HG03378 (cell line): ENCODE data around the gene CADPS.
A peak's percentile ranks its signal among the peaks of the same experiment; 100 is the strongest.

Source experiments
- ATAC-seq: cut with Tn5 transposase; IDR thresholded peaks from one replicate; pipeline ENCODE4 v1.9.1; 2021; ENCODE audit warnings: mild to moderate bottlenecking, moderate library complexity; ENCODE audit not compliant: unreplicated experiment

The CADPS gene

GRCh38 chr3:62873761-62874710, 1.2 kb downstream of the CADPS start:
- no peak for ATAC-seq

DNA sequence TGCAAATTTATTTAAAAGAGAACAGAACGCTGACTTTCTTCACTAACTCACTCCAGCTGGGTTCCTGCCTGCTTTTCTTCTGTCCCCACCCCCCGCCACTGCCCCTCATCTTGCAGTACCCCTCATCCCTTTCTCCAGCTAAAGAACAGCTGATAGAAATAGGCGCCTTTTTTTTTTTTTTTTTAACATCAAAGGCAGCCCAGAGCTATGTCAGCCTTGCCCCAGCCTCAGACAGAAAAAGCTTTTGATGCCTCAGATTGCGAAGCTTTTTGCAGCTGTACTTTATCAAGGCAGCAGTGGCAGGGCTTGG, 1.8 kb downstream of the CADPS start:
- no peak for ATAC-seq

- ATAC-seq, result no peak
Measured at GRCh38 chr3:62872318-62872717, 2.9 kb downstream of the CADPS start.

DNA sequence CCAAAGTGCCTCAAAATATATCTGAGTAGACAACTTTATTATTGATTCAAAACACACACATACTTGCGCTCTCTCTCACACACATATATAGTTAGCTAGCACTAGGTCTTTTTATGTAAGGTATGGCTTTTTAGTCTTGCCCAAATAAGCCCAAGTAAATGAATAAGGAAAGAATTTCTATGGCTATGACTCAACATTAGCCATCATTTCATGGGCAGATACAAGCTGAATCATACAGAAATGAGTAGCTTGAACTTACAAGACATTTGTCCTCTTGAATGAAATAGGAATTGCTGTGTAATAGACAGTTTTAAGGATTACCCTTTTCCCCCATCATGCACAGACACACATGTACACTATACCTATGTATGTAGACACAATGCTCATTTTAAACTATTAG, 4.9 kb downstream of the CADPS start:
- no peak for ATAC-seq

DNA sequence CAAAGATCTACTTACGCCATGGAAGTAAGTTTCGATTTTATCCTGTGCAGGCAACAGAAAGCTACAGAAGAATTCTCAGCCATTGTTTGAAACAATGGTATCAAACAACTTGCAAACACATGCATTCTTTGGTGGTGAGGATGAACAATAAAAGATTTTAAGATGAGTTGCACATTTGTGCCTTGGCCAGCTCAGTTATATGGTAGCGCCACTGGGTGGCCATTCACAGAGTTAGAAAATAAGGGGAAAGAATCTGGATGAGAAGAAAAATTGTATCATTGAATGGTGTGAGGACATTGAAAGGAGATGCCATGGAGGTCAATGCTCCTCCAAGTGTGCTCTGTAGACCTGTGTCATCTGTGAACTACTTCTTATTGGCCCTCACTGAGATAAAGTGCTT, 11.6 kb downstream of the CADPS start:
- no peak for ATAC-seq

DNA sequence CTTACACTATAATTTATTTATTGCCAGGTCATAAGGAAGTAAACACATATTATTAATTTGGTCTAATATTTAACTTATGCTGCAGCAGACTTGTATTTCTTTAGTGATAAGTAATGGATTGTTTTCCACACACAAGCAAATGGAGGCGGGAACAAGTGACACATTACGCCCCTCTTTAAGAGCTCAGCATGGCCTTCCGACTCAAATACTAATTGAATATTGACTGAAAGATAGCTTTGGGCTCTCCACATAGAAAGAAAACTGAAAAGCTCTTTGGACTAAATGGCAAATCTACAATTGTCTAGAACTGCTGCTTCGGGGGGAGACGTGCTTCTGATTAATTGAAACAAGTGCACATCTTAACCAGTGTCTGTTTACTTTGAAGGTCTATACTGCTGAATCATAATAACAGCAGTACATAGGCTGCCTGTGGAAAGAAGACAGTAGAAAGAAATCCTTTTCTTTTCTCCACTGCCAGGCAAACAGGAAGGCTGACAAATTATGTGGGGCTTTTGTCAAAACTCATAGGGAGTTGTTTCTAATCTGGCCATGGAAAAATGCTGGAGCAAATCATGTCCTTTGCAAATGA, 15.9 kb downstream of the CADPS start:
- no peak for ATAC-seq

DNA sequence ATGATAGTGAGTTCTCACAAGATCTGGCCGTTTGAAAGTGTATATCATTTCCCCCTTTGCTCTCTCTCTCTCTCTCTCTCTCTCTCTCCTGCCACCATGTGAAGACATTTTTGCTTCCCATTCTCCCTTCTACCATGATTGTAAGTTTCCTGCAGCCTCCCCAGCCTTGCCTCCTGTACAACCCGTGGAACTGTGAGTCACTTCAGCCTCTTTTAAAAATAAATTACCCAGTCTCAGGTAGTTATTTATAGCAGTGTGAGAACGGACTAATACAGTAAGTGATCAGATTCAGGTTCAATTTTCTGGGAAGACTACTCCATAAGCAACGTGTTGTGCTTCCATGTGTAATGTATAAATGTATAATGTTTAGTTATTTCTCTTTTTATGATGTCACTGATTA, 29.2 kb downstream of the CADPS start:
- ATAC-seq, result no peak

DNA sequence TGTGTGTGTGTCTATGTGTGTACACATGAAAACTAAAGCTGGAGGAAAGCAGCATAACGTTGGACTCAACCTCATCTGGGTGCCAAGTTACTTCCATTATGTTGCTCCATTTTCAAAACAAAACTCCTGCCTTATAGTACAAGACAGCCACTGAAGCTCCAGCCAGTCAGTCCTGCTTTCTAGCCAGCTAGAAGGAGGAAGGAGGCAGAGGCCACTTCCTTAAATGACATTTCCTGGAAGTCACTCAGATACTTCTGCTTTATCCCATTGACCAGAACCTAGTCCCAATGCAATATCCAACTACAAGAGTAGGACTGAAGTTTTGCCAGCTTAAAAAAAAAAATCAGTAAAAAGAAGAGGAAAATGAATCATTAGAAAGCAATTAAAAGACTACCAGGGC, 31.7 kb downstream of the CADPS start:
- no peak for ATAC-seq

DNA sequence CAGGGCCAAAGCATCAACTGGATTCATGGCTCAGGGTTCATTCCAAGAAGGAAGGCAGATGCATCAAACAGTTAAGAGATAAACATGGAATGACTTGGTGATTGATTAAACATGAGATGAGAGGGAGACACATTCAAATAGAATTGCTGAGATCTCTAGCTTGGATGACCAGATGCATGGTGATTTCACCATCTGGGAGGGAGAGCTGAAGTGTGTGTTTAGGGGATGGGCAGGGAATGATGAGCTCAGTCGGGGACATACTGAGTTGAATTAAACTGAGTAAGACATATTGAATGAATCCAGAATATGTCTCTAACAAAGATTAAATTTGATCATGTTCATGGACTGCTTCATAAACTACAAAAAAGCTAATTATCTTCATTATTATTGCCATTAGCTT, 35.5 kb downstream of the CADPS start:
- no peak for ATAC-seq

DNA sequence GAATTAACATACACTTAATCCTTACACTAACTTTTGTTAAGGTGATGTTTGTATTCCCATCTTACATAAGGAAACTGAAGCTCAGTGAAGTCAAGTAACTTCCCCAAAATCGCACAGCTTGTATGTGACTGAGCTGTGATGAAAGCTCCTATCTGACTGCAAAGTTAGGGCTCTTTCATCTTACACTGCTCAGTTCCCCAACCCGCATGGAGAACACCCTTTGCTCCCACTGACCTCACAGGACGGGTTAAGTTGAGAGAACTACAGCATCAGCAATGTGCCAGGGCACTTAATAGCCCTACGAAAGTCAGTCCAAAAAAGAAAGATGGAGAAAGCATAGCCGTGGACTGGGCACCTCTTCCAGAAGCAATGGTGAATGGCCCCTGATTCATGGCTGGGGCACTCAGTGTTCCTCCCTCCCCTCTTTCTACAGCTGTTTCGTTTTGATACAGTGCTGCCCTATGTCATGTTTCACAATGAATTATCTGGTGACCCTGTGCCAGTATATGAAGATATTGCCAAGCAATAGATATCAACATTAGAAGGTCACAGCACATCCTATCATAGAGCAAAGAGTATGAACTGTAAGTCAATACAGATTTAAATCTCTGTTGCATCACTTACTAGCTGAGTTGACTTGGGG, 38.0 kb downstream of the CADPS start:
- no peak for ATAC-seq

DNA sequence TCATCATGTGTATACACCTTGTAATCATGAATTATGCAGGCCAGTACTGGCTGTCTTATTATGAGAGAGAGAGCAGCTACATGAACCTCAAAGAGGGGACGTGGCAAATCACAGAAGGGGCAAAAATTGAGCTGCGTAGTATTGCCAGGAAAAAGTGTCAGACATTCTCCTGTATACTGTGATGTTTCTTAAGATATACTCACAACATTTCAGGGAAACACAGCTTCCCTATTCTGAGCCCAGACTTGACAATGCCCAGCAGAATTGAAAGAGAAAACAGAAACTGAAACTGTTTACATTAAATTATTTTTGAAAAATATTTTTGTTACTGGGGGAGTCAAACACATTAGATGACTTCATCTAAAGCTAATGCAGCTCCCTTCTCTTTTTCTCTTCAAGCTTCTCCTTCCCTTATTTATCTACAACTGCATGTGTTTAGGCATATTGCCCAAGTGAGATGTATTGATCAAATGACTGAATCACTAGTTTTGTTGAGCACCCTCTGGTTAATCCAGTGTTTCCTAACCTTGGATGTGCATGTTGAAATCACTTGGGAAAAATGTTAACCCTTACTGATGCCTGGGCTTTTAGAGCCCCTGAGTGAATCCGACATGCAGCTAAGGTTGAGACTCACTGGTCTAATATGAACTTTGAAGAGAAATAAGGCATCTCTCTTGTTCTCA, 39.5 kb downstream of the CADPS start:
- peak; percentile 76 for ATAC-seq

- no peak for ATAC-seq
Measured at GRCh38 chr3:62833538-62833937, 41.7 kb downstream of the CADPS start.

DNA sequence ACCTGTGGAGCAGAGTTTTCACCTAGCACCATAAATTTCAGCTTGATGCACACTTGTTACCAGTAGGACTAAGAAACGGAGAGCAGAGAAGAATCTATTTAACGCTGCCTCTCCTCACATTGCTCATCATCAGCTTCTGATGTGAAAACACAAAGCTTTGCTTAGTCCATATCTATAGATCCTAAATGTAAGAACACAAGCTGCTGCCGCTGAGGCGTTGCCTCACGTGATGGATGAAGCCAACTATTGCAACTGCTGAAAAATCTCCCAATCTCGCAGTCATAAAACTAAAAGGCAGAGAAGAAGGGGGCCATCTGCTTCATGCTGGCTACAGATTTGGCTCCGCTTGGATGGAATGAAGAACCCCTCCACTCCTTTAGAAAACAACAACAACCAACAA, 42.7 kb downstream of the CADPS start:
- no peak for ATAC-seq

- ATAC-seq, result no peak
Measured at GRCh38 chr3:62830727-62831322, 44.4 kb downstream of the CADPS start.

DNA sequence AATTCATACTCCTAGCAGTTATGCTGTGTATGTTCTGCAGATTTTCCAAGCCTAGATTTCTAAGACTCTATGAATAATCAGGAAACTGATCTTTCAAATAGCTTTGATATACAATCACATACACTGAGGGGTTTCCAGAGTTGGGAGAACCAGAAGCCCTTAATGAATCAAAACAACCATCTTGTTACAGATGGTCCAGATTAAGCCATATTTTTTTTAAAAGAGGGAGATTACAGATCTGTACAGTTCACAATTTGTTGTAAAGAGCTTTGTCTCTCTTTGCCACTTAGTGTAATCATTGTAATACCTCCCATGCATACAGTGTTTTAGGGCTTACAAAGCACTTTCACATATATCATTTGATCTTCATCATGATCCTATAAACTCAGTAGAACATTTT, 47.7 kb downstream of the CADPS start:
- no peak for ATAC-seq

GRCh38 chr3:62824965-62825592, 50.1 kb downstream of the CADPS start:
- ATAC-seq, result no peak

DNA sequence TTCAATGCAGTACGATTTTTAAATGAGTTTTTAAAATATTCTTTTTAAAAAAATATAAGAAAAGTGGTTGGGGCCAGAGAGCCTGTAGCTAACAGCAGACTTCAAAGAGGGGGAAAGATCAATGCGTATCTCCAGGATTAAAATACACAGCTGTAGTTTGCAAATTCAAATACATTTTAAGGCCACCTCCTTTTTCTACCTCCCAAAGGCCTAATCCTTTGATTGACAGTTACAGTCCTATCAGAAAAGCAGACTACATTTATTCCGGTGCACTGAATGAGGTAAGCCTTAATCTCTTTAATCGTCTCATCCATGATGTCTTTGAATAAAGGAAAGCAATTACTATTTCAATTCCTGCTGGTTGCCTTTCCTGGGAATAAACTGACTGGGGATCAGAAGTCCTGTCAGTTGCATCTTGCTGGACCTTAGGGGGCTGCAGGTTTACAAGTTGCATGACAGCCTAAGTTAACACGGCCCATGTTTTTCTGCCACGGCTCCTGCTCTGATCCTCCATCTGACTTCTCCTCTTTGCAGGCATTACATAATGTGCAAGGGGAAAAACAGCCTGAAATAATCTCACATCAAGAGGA, 51.7 kb downstream of the CADPS start:
- no peak for ATAC-seq

DNA sequence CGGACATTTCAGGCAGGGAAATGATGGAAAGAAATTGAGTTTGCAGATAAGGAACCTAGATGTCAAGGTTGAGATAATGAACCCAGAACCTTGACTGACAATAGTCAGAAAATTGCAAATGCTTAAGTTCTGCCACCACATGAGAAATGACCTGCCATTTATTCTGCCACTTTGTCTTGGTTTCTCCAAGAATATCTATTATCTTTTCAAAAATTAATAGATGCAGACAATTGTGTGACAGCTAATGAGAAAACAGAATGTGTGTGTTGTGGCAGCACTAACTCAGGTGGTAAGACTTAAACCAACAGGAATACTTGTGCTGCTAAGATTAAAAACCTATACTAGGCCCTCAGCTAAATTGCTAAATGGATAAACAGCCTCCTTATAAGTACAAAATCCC, 52.3 kb downstream of the CADPS start:
- no peak for ATAC-seq

GRCh38 chr3:62818347-62818746, 56.9 kb downstream of the CADPS start:
- peak; percentile 89 for ATAC-seq

DNA sequence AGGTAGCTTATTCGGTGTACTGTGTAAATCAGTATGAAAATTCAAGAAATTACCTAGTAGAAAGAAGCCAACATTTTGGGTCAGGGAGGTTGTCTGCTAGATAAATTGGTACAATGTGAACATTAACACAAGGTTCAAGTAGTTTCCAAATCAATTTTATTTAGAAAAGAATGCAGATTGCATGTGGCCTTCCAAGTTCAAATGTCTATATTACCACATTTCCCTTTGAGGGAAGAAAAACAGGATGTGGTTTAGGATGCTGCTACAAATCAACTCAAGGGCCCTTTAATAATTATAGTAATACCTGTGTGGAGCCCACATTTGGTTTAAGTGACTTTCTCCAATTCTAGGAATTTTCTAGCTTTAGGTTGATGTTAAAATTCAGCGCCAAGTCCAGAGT, 57.5 kb downstream of the CADPS start:
- ATAC-seq, result no peak
